HL-60 (cell line): ENCODE measurements around the gene KY.
A peak's percentile ranks its signal among the peaks of the same experiment; 100 is the strongest.

Experiments
- DNase-seq, 2 experiments: peaks; one replicate each; pipeline ENCODE4 v3.0.0-alpha.2; 2010 to 2020; ENCODE audit warnings: low read depth in 1 of 2, low spot score in 1 of 2
- H3K27ac ChIP-seq: fragments of 250-450 bp; sonication (Bioruptor Pico); replicated peaks from 2 replicates; pipeline ENCODE4 v1.5.1; 2020; ENCODE audit warnings: mild to moderate bottlenecking, moderate library complexity
- H3K27me3 ChIP-seq: fragments of 250-450 bp; sonication (Bioruptor Pico); 2 replicates; pipeline ENCODE4 v1.5.1; 2021; ENCODE audit warnings: mild to moderate bottlenecking, moderate library complexity; ENCODE audit not compliant: insufficient read depth, poor library complexity, severe bottlenecking
- H3K4me3 ChIP-seq: replicated peaks from 2 replicates; pipeline ENCODE4 v1.5.1; 2011; ENCODE audit warnings: mild to moderate bottlenecking, control low read depth, low read length; ENCODE audit not compliant: insufficient read depth
- CTCF ChIP-seq: IDR thresholded peaks from one replicate; pipeline ENCODE4 v1.5.1; 2011; ENCODE audit warnings: low read length, control low read depth, inconsistent platforms; ENCODE audit not compliant: insufficient read depth
- GABPA ChIP-seq: IDR thresholded peaks from 2 replicates; pipeline ENCODE4 v1.6.1; 2012; ENCODE audit warnings: low read depth
- POLR2AphosphoS5 ChIP-seq: IDR thresholded peaks from 2 replicates; pipeline ENCODE4 v1.6.1; 2012; ENCODE audit warnings: low read depth
- REST ChIP-seq: IDR thresholded peaks from 2 replicates; pipeline ENCODE4 v1.6.1; 2012; ENCODE audit warnings: low read depth; ENCODE audit not compliant: insufficient replicate concordance
- SPI1 ChIP-seq: IDR thresholded peaks from 2 replicates; pipeline ENCODE4 v1.6.1; 2012; ENCODE audit warnings: low read depth, mild to moderate bottlenecking, borderline replicate concordance

Gene KY

GRCh38 chr3:134607054-134608022, 43.5 kb downstream of the KY start:
- Histone ChIP-seq H3K27ac (peak overlapping the region; percentile 89), H3K4me3 (no peak overlapping the region), H3K27me3 (no peaks in the 10 kb centered on the region)
- TF ChIP-seq REST: no peak
- DNase-seq: peak; percentile 85 to 89

- Histone ChIP-seq H3K27ac (peak overlapping the region; percentile 89), H3K4me3 (0 out of 2 replicates have a peak overlapping the region, but pooled peaks have one; percentile 1), H3K27me3 (no peaks in the 10 kb centered on the region)
- DNase-seq: peak; percentile 86 to 89
- TF ChIP-seq CTCF (no peak), SPI1 (peak; percentile 47; the same call in 1 of the 2 replicates), POLR2AphosphoS5 (0 out of 2 replicates have a peak, but pooled peaks have one; percentile 32)
Observed at GRCh38 chr3:134606033-134607025, 44.5 kb downstream of the KY start.

- Histone ChIP-seq H3K27ac (peak overlapping the region; percentile 89), H3K4me3 (no peak overlapping the region), H3K27me3 (no peaks in the 10 kb centered on the region)
- no peak for DNase-seq
- TF ChIP-seq SPI1: peak; percentile 8; the same call in 1 of the 2 replicates
- TF ChIP-seq REST: no peak
Observed at GRCh38 chr3:134605556-134605955, 45.3 kb downstream of the KY start.

GRCh38 chr3:134603956-134604355, 46.9 kb downstream of the KY start:
- TF ChIP-seq GABPA: no peak
- no peak for TF ChIP-seq SPI1
- TF ChIP-seq REST: no peak
- no peak for TF ChIP-seq CTCF
- no peak for TF ChIP-seq POLR2AphosphoS5
- Histone ChIP-seq H3K27me3 (no peaks in the 10 kb centered on the region), H3K4me3 (no peak overlapping the region), H3K27ac (no peak overlapping the region)
- DNase-seq: no peak
